ENCODE results near the gene ZNF107. TPM values are rescaled to one million over a fixed set of nuclear protein-coding genes. Genes with fewer than 3 reads are reported as not detected.

ZNF107 gene
- total and polyA plus RNA-seq, 2 of the 8 experiments (the other 6 are each of a cell fraction or from before 2014, with no cell fraction given): 3.4 to 31.0 TPM

- H3K4me1 ChIP-seq (replicated peaks in 1 of 4; ENCODE audit: control insufficient read depth in 3 of 4, insufficient read depth in 4 of 4, low read length in 3 of 4): no peaks in the 10 kb centered on the region
- no peaks in the 10 kb centered on the region for H3K79me2 ChIP-seq (ENCODE audit: control insufficient read depth in 1 of 2, insufficient read depth in 2 of 2, low read length in 2 of 2)
- no peak overlapping the region for H2BK20ac ChIP-seq (ENCODE audit: low read length)
- no peak overlapping the region for H3K27ac ChIP-seq (ENCODE audit: low read depth, low read length)
- no peak overlapping the region for H4K5ac ChIP-seq (ENCODE audit: insufficient read length, low read depth, low read length)
- H2BK15ac ChIP-seq (ENCODE audit: low read length): no peak overlapping the region
- H2BK120ac ChIP-seq (replicated peaks; ENCODE audit: low read depth, low read length): no peak overlapping the region
- WGBS, 2 experiments (ENCODE audit: extremely low coverage in 1 of 2, insufficient coverage in 1 of 2, insufficient read length in 1 of 2, insufficient replicate concordance in 2 of 2, low coverage in 1 of 2, low lambda C conversion rate in 2 of 2, missing lambda C conversion rate in 1 of 2): 98% methylated on average over 20 of the region's 20 CpGs; no CpG with 5 or more reads in 1 of the 2 experiments
- no peak overlapping the region for H3K4me3 ChIP-seq (ENCODE audit: extremely low read depth in 1 of 4, insufficient read depth in 2 of 4, low read depth in 3 of 4, low read length in 4 of 4)
- H3K79me1 ChIP-seq (ENCODE audit: low read depth, low read length): no peaks in the 10 kb centered on the region
- H2BK5ac ChIP-seq (ENCODE audit: low read depth, low read length): no peak overlapping the region
- no peaks in the 10 kb centered on the region for H3K23me2 ChIP-seq (ENCODE audit: low read depth, low read length)
- H3K27me3 ChIP-seq (replicated peaks in 1 of 4; ENCODE audit: control insufficient read depth in 3 of 4, extremely low read depth in 1 of 4, insufficient read depth in 3 of 4, low read length in 3 of 4): no peaks in the 10 kb centered on the region
- no peak overlapping the region for H3K23ac ChIP-seq (ENCODE audit: insufficient read length)
- H3K14ac ChIP-seq (ENCODE audit: insufficient read length): no peak overlapping the region
- no peak overlapping the region for H2AK5ac ChIP-seq (ENCODE audit: low read depth, low read length)
- no peak overlapping the region for H3K9ac ChIP-seq (replicated peaks in 1 of 4; ENCODE audit: extremely low read depth in 1 of 4, low read depth in 3 of 4, low read length in 3 of 4)
- FAIRE-seq (no peak), DNase-seq (ENCODE audit: low read depth in 1 of 2, low spot score in 2 of 2) (no peak)
- no peak overlapping the region for H4K8ac ChIP-seq (ENCODE audit: extremely low read depth, insufficient read depth, low read length)
- ChIA-PET POLR2A (ENCODE audit: partially characterized antibody) (no interaction called here), CTCF (ENCODE audit: partially characterized antibody) (no interaction called here)
- H3K18ac ChIP-seq (ENCODE audit: extremely low read depth, low read length): no peak overlapping the region
- no peak overlapping the region for H4K91ac ChIP-seq (replicated peaks; ENCODE audit: insufficient read length, low read length)
- H3K4ac ChIP-seq (replicated peaks; ENCODE audit: insufficient read length, low read depth, low read length): no peak overlapping the region
- H3K4me2 ChIP-seq (ENCODE audit: insufficient read depth in 1 of 2, low read depth in 2 of 2, low read length in 2 of 2): no peak overlapping the region
- H4K20me1 ChIP-seq (replicated peaks in 1 of 2; ENCODE audit: control insufficient read depth in 1 of 2, insufficient read depth in 2 of 2, low read length in 2 of 2): no peaks in the 10 kb centered on the region
- no peaks in the 10 kb centered on the region for H3K36me3 ChIP-seq (ENCODE audit: control insufficient read depth in 2 of 4, insufficient read depth in 4 of 4, low read length in 3 of 4)
- peaks cover 26 to 65% of the 10 kb centered on the region in 2 experiments for H3K9me3 ChIP-seq (ENCODE audit: insufficient read depth in 2 of 2, low read depth in 1 of 2, low read length in 1 of 2)
- no peak overlapping the region for H2AFZ ChIP-seq (ENCODE audit: low read length)
- no peak overlapping the region for H3K56ac ChIP-seq (replicated peaks; ENCODE audit: insufficient read length, low read depth, low read length)
- H2BK12ac ChIP-seq (ENCODE audit: low read depth, low read length): no peak overlapping the region
- TF ChIP-seq SP2 (IDR thresholded peaks at IDR 0.05; ENCODE audit: low read length) (no peak), NANOG (IDR thresholded peaks at IDR 0.05; ENCODE audit: insufficient read depth, low read depth, low read length, poor library complexity, severe bottlenecking) (no peak), RFX5 (IDR thresholded peaks at IDR 0.05; ENCODE audit: borderline replicate concordance, low read depth, low read length) (no peak), SIX5 (IDR thresholded peaks at IDR 0.05; ENCODE audit: low read depth, low read length) (no peak), SUZ12 (IDR thresholded peaks at IDR 0.05; ENCODE audit: low read length) (no peak), RBBP5 (IDR thresholded peaks at IDR 0.05; ENCODE audit: borderline replicate concordance, low read depth, low read length) (no peak), TBP (IDR thresholded peaks at IDR 0.05; ENCODE audit: low read depth, low read length) (no peak), ATF3 (IDR thresholded peaks at IDR 0.05; ENCODE audit: insufficient read depth, low read depth, low read length) (no peak), KDM4A (IDR thresholded peaks at IDR 0.05; ENCODE audit: low read depth, low read length, severe bottlenecking) (no peak), SP1 (IDR thresholded peaks at IDR 0.05; ENCODE audit: low read depth, low read length) (no peak), SRF (IDR thresholded peaks at IDR 0.05; ENCODE audit: low read depth, low read length) (no peak), YY1 (IDR thresholded peaks at IDR 0.05; ENCODE audit: low read depth, low read length) (no peak), RNF2 (IDR thresholded peaks at IDR 0.05; ENCODE audit: borderline replicate concordance, low read depth, low read length, missing control alignments, poor library complexity, severe bottlenecking) (no peak), ZNF274 (IDR thresholded peaks at IDR 0.05; ENCODE audit: borderline replicate concordance, extremely low read depth, low read length) (no peak), BRCA1 (IDR thresholded peaks at IDR 0.05; ENCODE audit: low read depth, low read length) (no peak)
These were observed 70.6 kb downstream of the ZNF107 start for GRCh38 chr7:64736575-64736974.
